ENCODE results near the gene NAA40.
"Not testable (repeated sequence)": the region's sequence is repeated elsewhere in the genome, so short reads cannot be mapped to it uniquely, and the experiment has no call there.

NAA40 gene

DNA sequence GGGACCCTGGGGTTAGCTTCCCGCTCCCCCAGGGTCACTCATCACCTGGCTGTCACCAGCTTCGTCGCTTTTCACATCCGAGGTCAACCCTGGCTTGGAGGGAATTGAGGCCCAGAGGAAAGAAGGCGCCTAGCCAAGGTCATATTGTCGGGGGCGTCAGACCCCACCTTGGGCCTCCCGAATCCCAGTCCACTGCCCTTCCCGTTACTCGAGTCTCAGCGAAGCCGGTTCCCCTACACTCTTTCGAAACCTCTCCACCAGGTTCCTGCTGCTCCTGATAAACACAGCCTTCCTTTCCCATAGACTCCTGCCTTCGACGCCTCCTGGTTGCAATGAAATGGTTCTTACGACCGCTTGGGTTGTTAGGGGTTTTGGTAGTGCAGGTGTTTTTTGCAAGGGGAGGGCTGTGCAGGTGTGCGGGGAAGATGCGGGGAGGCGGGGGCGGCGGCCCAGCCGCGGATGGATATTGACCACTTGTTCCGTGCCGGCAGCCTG, 642 bp downstream of the NAA40 start:
- no peak for DNase-seq (ENCODE audit: low read depth in 2 of 2)

GRCh38 chr11:63940786-63941185, 2.0 kb downstream of the NAA40 start:
- DNase-seq (ENCODE audit: low read depth in 2 of 2), result no peak

DNA sequence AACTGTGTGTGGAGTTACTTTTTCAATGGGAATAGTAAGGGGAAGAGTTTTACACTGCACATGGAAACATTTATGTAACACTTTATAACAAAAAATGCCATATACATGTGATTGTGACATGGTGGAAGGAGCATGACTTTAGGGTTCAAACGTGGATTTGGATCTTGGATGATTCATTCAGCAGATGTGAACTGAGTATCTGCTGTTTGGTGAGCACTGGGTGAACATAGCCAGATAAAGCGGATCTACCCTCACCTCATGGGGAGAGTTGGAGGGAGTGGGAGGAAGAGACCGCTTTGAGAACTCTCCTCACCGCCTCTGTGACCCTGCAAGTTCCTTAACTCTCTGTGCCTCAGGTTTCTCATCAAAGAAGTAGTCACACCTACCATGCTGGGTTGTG, 3.1 kb downstream of the NAA40 start:
- no peak for DNase-seq (ENCODE audit: low read depth in 2 of 2)

DNA sequence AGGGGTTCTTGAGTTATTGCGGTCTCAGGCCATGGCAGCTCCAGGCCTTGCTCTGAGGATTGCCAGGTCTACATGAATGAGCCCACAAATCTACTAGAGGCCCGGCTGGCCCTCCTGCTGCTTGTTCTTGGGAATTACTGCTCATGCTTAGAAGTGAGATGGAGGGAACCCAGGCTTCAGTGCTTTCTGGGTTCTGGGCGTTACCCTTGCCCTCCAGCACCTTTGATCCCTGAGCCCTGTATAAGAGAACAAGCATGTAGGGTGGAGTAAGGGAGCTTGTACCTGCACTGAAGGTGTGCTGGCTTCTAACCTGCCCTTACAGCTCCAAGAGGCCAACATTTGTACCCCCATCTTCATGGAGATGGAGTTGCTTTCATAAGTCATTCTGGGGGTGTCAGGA, 4.0 kb downstream of the NAA40 start:
- no peak for DNase-seq (ENCODE audit: low read depth in 2 of 2)

DNA sequence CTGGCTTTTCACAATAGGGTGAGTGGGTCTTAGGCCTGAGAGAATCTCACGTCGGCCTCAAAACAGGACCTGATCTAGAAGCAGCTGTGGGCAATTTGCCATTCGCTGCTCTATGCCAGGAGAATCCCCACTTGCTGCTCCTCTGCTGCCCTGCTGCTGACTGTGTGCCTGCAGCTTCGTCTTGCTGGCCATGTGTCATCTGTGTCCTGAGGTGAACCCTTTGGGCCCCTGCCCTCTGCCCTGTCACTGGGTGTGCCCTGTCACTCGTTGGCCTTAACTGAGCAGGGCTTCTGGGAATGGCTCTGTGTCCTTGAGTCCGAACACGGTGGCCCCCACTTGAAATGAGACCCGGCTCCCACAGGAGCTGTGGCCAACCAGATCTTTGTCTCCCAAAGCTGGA, 6.2 kb downstream of the NAA40 start:
- DNase-seq (ENCODE audit: low read depth in 2 of 2), result no peak

- peak in 1 of 2 donors; percentile 9 for DNase-seq (ENCODE audit: low read depth in 2 of 2)
Measured at GRCh38 chr11:63945477-63946163, 6.8 kb downstream of the NAA40 start.

- DNase-seq (ENCODE audit: low read depth in 2 of 2), result no peak
Measured at GRCh38 chr11:63951779-63952536, 13.2 kb downstream of the NAA40 start.

GRCh38 chr11:63952570-63952969, 13.8 kb downstream of the NAA40 start:
- DNase-seq (ENCODE audit: low read depth in 2 of 2), result no peak

GRCh38 chr11:63958008-63958407, 19.2 kb downstream of the NAA40 start:
- DNase-seq (ENCODE audit: low read depth in 2 of 2), result no peak

DNA sequence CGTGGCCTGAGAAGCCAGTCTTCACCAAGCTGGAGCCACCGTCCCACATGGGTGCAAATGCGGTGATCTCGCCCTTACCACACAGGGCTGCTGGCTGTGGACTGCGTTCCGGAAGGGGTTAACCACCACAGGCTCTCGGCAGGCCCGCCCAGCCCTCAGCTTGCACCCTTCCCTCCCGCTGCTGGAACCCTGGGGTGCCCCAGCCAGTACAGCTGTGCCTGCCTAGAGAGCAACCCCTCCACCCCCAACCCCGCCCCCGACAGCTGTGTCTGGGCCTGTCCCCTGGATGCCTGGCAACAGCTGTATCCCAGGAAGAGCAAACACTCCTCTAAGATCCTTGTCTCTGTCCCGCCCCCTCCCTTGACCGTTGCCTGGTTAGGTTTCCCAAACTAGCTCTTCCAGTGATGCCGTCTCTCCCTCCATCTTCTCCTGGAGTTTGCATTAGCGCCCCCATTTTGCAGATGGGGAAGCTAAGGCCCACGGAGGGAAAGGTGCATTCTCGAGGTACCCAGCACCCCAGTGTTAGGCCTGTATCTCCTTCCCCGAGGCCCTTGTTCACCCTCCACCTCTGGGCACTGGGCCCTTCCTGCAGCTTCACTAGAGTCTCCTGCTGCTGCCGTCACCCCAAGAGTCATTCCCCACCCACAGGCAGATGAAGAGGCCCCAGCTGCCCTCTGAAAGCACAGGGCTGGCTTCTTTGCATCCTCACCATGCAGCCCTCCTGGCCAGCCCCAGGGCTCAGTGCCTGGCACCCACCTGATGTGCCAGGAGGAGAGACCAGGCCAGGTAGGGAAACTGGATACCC, 23.0 kb downstream of the NAA40 start:
- no peak for DNase-seq (ENCODE audit: low read depth in 2 of 2)

- DNase-seq (ENCODE audit: low read depth in 2 of 2), result not testable (repeated sequence)
Measured at GRCh38 chr11:63963895-63964294, 25.1 kb downstream of the NAA40 start.

DNA sequence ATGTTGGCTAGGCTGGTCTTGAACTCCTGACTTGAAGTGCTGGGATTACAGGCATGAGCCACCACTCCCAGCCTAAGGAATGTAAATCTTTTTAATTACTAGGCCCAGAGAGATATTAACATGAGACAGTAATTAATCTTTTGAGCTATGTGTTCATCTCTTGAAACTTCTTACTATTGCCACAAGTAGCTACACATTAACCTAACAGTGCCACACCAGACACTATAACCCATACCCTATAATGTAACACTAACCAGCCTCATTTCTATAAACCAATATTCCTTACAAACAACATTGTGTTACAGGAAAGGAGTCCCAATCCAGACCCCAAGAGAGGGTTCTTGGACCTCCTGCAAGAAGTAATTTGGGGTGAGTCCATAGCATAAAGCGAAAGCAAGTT, 27.6 kb downstream of the NAA40 start:
- no peak for DNase-seq (ENCODE audit: low read depth in 2 of 2)

GRCh38 chr11:63969461-63969860, 30.7 kb downstream of the NAA40 start:
- DNase-seq (ENCODE audit: low read depth in 2 of 2), result no peak

DNA sequence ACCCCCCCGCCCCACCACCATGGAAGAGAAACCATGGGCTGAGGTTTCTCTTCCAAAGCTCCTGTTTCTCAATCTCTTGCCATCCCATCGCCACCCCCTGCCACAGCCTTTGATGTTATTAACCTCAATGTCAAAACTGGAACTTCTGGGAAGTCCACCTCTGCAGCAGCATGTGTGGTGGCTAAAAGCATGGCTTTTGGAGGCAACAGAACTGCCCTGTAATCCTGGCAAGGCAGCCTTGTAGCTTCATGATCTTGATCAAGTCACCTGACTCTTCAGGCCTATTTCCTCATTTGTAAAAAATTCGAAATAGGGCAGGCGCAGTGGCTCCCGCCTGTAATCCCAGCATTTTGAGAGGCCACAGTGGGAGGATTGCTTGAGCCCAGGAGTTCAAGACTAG, 32.1 kb downstream of the NAA40 start:
- no peak for DNase-seq (ENCODE audit: low read depth in 2 of 2)

DNA sequence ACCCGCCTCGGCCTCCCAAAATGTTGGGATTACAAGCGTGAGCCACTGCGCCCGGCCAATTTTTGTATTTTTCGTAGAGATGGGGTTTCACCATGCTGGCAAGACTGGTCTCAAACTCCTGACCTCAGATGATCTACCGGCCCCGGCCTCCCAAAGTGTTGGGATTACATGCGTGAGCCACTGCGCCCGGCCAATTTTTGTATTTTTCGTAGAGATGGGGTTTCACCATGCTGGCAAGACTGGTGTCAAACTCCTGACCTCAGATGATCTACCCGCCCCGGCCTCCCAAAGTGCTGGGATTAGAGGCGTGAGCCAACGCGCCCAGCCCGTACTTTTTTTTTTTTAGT, 35.1 kb downstream of the NAA40 start:
- DNase-seq (ENCODE audit: low read depth in 2 of 2), result not testable (repeated sequence)

- peak; percentile 92 to 94 for DNase-seq (ENCODE audit: low read depth in 2 of 2)
Measured at GRCh38 chr11:63974259-63975143, 35.7 kb downstream of the NAA40 start, which contains the start of gene COX8A. Gene COX8A (plus strand): TSS chr11:63974620. CDS start chr11:63974681, 61 bp downstream.

DNA sequence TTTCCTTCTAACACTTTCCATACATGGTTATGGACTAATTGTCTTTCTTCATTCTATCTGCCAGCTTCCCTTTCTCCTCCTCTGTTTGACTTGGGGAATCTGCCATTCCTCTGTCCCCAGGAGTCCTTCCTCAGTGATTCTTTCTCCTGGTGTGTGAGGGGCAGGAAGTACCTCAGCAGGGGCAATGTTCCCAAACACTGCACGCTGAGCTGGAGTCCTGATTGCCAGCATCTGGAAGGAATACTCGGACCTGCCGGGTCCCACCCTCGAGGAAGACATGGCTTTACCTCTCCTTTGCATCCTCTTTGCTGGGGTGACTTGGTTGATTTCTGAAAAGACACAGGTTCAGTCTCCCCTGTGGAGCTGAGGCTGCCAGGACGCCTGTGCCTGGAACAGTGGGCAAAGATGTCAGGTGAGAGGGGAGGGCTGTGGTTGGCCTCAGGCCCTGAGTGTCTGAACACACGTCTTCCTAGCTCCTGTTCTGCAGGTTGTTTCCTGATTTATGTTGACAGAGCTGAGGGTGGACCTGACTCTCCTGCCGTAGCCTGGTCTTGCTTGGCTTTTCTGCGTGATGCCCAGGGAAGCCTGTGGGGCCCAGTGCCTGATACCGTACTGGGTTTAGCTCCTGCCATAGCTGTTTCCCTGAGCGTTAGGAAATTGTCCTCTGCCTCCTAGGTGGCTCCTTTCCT, 39.9 kb downstream of the NAA40 start:
- DNase-seq (ENCODE audit: low read depth in 2 of 2), result no peak

DNA sequence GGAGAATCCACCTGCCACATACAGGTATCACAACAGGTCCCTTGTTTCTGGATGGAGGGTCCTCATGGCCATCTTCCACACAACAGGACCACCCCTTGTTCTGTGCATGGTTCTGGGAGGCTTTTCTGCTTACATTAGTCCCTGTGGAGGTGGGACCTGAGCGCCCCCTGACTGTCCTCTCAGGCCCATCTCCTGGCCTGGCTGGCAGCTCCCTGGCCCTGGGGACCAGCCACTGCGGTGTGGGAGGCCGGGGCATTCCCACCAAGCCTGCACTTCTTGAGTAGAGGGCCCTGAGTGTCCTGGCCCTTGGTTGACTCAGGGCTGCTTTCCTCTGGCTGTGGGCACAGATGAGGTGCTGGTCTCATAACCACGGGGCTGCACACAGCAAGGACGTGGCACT, 40.6 kb downstream of the NAA40 start:
- DNase-seq (ENCODE audit: low read depth in 2 of 2), result no peak

- DNase-seq (ENCODE audit: low read depth in 2 of 2), result peak in 1 of 2 donors; percentile 40
Measured at GRCh38 chr11:63985812-63986155, 47.0 kb downstream of the NAA40 start.

DNA sequence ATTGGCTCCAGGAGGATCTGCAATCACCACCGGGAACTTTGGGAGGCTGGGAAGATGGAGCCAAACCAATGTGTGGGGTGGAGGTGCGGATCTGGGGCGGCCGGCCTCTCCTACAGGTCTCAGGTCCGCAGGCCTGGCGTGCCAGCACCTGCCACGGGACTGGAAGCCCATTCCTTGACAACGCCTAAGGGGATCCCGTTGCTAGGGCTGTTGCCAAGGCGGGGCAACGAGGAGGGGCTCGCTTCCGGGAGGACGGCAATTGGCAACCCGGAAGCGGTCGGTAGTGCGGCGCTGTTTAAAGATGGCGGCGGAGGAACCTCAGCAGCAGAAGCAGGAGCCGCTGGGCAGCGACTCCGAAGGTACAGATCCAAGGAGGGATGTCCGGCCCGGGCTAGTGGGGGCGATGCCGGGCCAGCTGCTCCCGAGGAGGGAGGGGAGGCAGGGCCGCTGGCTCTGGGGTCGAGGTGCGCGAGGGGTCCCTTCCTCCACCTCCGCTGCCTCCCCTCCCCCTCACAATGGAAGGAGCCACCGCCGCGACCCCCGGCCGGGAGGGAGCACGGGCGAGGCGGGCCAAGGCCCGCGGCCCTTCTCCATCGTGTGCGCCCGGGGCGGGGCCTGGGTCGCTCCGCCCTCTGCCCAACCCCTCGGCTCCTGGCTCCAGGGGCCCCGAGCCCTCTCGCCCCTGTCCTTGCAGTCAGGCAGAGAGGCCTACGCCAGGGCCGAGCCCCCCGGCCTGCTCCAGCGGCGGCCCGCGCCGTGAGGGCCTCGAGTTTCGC, 47.5 kb downstream of the NAA40 start, which contains the start of gene OTUB1:
OTUB1 (plus strand) TSS at position 283 of the 776 bp plus-strand sequence; CDS start at position 302, 19 bp downstream.
- peak; percentile 76 to 79 for DNase-seq (ENCODE audit: low read depth in 2 of 2)

Data from activated CD8-positive, alpha-beta memory T cell treated with anti-CD3 and anti-CD28 coated beads for 4 hours (primary cell).